HG03196 (cell line): ENCODE data around the gene MUL1.

Experiments used
- ATAC-seq: cut with Tn5 transposase; IDR thresholded peaks from one replicate; pipeline ENCODE4 v1.9.1; 2021; ENCODE audit not compliant: unreplicated experiment

MUL1 gene

DNA sequence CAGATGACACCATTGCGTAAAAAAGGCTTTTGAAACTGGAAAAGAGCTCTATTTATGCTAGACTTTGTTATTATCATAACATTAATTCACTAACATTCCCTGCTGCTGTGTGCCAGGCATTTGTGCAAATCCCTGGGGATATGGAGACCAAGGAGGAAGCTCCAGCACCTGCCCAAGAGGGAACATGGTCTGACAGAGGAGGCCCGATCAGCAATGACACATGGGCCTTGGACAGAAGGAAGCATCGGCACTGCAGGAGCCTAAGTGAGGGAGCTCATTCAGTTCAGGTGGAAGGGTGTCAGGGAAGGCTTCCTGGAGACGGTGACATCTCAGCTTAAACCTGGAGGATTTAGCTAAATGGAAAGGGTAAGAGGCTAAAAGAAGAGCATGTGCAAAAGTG, 35.8 kb downstream of the MUL1 start:
- ATAC-seq: no peak

DNA sequence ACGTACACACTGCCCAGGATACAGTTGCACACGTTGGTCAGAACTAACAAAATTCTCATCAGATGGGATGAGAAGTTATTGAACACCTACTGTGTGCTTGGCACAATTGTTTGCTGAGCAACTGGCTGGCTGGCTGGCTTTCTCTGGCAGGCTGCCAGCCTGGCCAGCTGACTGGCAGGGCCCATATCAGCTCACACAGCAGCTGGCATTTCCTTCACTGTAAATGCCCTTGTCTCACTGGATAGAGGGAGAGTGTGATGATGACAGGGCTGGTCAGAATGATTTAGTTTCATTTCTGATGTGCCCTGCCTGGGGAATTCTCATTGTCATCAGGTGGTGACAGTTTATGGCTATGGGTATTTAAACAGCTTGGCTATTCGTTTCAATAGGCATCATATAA, 37.8 kb downstream of the MUL1 start:
- no peak for ATAC-seq

DNA sequence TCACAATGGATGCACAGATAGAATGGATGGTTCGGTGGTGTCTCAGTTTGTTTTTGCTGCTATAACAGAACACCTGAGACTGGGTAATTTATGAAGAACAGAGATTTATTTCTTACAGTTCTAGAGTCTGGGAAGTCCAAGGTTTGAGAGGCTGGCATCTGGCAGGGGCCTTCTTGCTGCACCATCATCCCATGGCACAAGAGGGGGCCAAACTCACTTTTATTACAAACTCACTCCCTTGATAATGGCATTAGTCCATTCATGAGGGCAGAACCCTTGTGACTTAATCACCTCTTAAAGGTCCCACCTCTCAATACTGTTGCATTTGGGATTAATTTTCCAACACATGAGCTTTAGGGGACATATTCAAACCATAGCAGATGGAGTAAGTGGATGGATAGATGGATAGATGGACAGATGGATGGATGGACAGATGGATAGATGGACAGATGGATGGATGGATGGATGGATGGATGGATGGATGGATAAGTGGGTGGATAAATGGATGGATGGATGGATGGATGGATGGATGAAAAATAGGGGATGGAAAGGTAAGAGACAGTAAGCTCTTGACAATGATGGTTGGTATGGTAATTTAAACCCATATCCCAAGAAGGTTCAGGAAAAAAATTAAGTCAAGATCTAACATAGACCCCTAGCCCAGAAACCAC, 38.4 kb downstream of the MUL1 start:
- ATAC-seq: no peak

DNA sequence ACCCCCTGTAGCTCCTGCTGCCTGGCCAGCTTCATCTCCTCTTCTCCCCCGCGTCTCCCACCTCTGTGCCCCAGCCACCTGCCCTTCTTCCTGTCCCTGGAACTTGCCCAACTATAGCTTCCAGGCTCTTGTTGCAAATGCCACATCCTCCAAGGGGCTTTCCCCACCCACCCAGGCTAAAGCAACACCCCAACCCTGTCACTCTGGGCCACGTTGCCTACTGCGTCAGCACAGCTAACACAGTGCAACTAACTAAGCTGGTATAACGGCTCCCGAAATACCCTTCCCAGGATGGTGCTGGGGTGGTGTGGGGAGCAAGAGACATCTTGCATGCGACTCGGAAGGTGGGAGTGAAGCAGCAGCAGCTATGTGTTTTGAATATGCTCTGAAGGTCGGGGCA, 41.7 kb downstream of the MUL1 start:
- ATAC-seq: no peak

DNA sequence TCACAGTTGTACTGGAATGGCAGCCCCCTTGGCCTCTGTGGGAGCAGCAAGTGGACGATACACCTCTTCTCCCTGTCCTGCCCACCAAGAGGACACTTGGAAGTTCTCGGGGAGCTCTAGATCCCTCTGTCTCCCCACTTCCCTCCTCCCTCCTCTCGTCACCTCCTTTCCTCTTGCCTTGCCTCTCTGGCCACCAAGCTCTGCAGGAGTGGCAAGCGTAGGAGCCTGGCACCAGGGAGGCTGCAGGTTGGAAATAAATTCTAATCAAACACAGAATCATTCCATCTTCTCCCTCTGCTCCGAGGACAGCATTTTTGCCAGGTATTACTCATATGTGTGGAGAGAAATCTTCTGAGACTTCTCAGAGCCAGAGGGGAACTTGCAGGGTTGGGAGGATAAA, 42.8 kb downstream of the MUL1 start:
- no peak for ATAC-seq

GRCh38 chr1:20463502-20463901, 44.4 kb downstream of the MUL1 start:
- no peak for ATAC-seq

DNA sequence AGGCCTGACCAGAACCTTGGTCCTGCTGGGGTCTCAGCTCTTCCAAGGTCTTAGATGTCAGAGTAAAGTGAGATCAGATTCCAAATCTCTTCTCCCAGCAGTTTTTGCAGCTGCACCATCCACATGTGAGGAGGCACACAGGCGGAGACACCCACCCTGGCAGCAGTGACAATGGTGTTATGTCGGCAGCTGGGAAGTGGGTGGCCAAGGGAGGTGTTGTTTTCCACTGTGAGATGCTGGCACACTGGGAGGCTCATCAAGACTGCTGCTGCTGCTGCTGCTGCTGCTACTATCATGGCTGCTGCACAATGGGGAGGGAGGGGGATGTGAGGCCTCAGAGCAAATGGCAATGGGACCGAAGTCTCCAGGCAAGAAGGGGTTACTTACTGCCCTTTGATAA, 45.6 kb downstream of the MUL1 start:
- ATAC-seq: no peak

DNA sequence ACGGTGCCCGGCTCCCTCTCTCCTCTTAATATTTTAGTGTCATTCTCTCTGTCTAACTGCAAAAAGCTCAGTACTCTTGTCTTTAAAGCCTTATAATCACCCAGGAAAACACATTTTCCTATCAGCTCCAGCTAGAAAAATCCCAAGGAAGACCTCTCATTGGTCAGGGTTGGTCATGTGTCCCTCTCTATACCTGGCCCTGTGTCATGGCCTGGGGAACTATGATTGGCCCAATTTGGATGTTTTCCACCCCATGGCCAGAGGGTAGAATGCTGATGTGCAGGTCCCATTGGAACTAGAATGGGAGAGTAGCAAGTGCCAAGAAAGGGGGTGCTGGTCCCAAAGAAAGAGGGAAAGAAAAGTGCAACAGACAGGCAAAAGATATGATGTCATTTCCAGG, 49.2 kb downstream of the MUL1 start:
- no peak for ATAC-seq

DNA sequence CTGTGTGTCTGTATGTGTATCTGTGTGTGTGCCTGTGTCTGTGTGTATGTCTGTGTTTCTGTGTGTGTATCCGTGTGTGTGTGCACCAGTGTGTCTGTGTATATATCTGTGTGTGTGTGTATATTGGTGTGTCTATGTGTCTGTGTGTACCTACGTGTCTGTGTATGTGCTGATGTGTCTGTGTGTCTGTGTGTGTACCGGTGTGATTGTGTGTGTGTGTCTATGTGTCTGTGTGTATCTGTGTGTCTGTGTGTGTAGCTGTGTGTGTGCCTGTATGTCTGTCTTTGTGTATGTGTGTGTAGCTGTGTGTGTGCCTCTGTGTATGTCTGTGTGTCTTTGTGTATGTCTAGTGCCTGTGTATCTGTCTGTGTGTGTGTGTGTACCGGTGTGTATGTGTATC, 53.9 kb downstream of the MUL1 start:
- ATAC-seq: no peak

DNA sequence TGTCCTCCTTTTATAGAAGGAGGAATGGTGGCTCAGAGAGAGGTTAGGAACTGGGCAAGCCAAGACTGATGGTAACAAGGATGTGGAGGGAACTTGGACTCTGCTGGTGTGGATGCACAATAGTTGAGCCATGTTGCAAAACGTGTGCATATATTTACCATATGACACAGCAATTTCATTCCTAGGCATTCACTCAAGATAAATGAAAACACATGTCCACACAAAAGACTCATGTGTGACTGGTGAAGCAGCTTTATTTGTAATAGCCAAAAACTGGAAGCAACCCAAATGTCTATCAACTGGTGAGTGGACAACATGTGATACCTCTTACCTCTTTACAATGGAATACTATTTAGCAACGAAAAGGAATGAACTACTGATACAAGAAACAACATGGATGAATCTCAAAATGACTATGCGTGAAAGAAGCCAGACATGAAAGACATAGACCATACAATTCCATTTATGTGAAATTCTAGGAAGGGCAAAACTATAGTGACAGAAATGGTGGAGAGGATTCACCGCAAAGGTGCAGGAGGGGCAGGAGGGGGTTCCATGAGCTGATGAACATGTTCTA, 58.1 kb downstream of the MUL1 start:
- ATAC-seq: no peak
